ENCODE results near the gene SPATA2L.

Gene SPATA2L, protein sequence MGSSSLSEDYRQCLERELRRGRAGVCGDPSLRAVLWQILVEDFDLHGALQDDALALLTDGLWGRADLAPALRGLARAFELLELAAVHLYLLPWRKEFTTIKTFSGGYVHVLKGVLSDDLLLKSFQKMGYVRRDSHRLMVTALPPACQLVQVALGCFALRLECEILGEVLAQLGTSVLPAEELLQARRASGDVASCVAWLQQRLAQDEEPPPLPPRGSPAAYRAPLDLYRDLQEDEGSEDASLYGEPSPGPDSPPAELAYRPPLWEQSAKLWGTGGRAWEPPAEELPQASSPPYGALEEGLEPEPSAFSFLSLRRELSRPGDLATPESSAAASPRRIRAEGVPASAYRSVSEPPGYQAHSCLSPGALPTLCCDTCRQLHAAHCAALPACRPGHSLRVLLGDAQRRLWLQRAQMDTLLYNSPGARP

DNA sequence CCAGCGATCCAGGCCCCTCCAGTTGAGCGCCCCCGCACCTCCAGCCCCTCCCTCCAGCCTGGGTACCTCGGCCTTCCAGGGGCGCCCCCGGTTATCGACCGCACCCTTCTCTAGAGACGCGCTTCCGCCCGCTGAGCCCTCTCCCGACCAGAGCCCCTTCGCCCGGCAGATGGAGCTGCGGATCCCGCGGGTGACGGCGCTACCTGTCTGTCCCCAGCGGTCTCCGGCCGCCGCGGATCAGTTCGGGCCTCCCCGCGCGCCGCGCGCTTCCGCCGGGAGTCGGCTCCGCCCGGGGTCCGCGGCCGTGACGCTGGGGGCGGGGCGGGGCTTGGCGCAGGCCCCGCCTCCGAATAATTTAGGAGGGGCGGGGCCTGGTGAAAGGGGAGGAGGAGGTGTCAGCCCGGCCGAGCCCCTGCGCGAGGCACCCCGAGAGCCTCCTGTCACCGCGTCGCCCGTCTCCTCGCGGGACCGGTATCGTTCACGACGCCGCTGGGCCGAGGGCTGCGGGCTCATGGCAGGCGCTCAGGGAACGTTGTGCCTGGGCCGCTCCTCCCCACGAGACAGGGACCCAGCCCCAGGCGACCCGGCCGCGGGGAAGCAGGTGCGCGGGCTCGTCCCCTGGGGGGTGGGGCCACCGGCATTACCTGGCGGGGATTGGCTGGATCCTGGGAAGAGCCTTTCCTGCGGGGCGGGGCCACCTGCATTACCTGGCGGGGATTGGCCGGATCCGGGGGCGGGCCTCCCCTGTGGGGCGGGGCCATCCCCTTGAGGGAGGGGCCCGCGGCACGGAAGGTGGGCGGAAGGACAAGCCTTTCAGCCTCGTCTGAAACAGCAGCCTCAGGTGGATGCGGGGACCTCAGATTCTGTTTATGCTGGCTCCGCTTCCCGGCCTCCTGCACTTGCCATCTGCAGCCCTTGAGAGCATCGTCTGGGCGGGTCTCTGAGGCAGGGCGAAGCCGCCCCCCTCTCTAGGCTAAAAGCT is at the start of gene SPATA2L:
Gene SPATA2L (minus strand): TSS at position 281 of the 982 bp plus-strand sequence. CDS start 473 bp downstream, outside the sequence.
- DNase-seq = peak; percentile 95

DNA sequence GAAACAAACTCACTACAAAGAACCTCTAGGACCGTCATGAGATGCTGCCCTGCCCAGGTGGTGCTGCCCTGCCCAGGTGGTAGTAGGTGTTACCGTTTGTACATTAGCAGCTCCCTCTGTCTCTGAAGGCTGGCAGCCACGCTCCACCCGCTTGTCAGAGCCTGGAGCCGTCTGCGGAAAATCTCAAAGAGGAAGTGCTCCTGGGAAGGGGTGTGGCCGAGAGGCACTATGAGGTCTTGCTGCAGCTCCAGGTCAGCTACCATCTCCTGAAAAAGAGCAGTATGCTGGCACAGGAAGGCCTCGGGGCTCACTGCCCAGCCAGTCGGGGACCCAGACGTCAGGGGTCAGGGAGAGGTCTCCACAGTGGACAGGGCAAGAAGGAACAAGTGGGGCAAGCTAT is 48.1 kb upstream of the SPATA2L start:
- DNase-seq = no peak

DNA sequence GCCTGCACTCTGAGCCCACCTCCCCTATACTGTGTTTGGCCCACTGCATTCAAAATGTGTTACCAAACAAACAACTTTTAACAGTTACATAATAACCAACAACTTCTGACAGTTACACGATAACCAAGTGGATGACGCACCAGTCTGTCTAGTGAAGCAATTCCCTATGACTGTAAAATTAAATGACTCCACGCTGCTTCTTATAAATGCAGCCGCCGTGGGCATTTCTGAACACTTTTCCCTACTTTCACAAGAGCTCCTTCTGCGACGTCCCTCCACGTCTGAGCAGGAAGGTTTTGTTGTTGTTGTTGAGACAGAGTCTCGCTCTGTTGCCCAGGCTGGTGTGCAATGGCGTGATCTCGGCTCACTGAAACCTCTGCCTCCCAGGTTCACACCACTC is 47.4 kb upstream of the SPATA2L start:
- DNase-seq = no peak

DNA sequence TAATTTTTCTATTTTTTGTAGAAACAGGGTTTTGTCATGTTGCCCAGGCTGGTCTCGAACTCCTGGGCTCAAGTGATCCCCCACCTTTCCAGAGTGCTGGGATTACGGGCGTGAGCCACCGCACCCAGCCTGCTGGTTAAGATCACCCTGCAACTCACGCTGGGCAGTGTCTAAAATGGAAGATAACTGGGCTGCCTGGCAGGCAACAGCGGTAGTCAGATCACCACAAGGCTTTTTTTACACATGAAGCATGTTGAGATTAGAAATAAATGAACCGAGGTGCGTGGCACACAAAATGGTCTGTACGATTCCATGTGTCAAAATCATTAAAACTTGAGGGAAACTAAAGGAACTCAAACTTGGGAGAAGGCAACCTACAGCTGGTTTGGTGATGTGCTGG is 46.6 kb upstream of the SPATA2L start:
- no peak for DNase-seq

DNA sequence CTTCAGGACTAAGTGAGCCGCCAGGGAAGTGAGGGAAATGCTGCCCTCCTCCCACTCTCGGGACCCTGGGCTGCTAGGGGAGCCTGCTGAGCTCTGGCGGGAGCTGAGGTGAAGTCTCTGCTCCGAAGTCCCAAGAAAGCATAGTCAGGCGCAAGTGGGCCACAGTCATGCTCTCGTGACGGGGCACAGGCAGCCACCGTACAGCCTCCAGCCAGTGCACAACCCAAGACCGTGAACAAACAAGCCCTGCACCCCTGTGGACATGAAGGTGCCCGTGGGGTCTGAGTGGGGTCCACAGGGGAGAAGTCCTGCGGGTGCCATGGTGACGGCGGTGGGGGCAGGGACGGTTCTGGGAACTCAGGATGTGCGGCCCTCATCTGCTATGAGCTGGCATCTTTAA is 44.5 kb upstream of the SPATA2L start:
- DNase-seq = no peak

DNA sequence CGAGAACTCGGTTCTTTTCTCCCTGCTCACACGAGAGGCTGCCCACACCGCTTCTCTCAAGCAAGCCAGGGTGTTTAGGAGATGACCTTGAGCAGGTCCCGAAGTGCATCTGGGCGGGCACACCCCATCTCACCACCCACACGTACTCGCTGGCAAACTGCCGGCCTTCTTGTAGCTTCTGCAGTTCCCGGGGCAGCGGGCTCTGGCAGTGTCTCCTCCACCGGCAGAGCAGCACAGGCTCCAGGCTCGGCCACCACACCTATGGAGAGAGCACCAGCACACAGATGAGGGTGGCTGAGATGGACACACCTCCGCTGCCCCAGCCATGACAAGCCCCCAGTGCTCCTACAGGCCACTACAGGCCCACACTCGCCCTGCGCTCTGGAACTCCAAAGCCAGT is 43.3 kb upstream of the SPATA2L start:
- DNase-seq = no peak

GRCh38 chr16:89742948-89743347 is 41.4 kb upstream of the SPATA2L start:
- no peak for DNase-seq

DNA sequence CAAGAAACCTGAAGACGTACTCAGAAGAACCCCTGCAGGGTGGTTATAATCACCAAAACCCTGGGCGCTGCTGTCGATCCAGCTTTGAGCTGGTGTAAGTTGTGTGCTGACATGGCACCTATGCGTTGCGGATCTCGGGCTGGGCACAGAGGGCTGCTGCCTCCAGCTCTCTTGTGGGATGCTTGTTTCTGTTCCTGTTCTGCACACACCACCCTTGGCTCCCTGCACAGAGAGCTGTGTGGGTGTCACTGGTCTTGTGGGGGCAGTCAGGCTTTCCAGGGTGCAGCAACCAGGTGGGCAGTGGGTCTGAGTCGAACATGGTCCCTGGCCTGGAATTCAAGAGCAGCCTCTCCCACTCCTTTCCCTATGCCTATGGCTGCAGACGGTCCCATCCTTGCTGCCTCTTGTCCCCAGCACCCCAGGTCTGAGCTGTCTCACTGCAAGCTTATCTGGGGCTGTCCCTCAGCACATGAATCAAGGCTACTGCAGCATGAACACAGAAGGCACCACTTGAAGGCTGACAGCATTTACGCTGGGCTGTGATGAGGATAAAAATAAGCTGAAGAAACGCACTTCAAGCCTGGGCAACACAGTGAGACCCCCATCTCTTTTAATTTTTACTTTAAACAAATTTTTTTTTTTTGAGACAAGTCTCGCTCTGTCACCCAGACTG is 40.0 kb upstream of the SPATA2L start:
- no peak for DNase-seq

DNA sequence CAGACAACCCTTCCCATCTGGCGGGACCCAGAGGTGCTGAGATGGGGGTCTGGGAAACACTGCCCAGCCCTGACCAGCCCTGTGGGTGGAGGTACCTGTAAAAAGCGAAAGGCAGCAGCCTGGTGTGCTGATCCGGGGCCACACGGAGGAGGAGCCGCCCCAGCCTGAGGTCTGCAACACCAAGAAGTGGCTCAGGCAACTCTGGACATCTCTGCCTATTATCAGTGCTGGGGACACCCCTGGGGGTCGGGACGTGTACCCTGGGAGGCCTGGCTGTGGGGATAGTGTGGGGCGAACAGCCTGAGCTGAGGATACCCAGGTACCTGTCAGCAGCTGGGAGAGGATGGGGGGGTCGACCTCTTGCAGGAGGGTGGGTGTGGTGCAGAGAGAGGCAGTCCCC is 37.9 kb upstream of the SPATA2L start:
- no peak for DNase-seq

DNA sequence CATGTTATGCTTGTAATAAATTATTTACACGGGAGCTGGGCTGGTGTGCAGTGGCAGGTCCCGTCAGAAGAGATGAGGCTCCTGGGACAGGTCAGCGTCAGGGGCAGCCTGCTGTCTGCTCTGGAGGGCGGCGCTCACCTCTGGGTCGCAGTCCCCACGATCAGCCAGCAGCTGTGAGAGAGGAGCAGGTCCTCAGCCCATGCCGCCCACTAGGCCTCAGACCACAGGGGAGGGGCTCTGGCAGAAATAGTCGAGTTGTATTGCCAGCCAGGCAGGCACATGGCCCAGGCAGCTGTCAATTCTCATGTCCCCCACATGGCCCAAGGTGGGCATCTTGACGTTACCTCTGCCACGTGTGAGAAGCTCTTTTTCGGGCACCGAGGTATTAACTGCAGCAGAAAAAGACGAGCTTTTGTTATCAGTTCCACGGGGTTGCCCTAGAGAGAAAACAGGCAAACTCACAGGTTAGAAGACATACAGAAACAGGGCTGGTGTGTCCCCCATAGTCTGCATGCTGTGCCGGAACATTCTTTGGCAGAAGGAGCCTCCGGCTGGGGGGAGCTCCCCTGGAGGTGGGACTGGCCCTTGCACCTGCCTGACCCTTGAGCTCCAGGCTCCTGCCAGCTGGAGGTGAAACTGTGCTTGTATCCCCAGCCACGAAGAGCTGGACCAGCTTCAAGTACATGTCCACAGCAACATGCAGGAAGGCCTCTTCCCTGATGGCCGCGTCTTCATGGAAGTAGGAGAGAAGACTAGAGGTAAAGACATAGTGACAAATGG is 37.2 kb upstream of the SPATA2L start:
- DNase-seq = no peak

- no peak for DNase-seq
Observed at GRCh38 chr16:89738072-89738377, 36.5 kb upstream of the SPATA2L start.

DNA sequence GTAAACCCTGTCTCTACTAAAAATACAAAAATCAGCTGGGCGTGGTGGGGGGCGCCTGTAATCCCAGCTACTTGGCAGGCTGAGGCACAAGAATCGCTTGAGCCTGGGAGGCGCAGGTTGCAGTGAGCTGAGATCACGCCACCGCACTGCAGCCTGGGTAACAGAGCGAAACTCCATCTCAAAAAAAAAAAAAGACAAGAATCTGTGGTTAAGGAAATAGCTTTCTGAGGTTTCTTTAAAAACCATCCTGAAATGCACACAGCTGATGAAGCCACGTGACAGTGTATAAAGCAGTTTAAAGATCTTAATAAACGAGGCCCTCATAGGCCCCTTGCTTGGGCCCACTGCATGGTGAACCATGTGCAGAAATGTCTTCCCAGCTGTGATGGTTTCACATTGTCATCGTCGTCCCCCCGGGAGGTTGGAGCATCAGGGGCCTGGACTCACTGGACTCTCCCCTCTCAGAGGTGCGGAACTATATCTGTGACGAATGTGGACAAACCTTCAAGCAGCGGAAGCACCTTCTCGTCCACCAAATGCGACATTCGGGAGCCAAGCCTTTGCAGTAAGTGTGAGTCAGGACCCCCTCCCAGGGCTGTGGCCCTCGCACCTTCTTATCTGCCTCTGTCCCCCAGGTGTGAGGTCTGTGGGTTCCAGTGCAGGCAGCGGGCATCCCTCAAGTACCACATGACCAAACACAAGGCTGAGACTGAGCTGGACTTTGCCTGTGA is 36.0 kb upstream of the SPATA2L start:
- DNase-seq = no peak

DNA sequence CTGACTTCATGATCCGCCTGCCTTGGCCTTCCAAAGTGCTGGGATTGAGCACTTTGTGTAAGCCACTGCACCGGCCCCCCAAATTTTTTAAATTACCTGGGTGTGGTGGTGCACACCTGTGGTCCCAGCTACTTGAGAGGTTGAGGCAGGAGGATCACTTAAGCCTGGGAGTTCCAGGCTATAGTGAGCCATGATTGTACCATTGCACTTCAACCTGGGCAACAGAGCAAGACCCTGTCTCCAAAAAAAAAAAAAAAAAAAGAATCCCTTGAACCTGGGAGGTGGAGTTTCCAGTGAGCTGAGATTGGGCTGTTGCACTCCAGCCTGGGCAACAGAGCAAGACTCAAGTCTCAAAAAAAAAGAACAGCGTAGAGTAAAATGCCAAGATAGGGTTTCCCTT is 35.0 kb upstream of the SPATA2L start:
- DNase-seq = no peak

DNA sequence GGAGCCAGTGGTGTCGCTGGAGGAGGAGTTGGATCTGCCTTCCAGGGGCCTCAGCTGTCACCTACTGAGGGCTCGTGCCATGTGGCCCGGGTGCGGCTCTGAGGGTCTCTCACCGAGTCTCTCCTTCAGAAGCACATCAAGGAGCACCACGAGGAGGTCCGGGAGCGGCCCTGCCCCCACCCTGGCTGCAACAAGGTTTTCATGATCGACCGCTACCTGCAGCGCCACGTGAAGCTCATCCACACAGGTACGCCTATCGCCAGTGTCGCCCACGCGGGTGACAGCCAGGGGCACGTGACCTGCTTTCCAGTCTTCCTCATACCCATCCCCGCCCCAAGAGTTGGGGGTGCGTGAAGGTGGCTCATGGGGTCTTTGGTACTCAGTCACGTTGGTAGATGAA is 32.3 kb upstream of the SPATA2L start:
- DNase-seq = no peak

- no peak for DNase-seq
Observed at GRCh38 chr16:89733322-89733721, 31.8 kb upstream of the SPATA2L start.

- no peak for DNase-seq
Observed at GRCh38 chr16:89732918-89733242, 31.4 kb upstream of the SPATA2L start.

DNA sequence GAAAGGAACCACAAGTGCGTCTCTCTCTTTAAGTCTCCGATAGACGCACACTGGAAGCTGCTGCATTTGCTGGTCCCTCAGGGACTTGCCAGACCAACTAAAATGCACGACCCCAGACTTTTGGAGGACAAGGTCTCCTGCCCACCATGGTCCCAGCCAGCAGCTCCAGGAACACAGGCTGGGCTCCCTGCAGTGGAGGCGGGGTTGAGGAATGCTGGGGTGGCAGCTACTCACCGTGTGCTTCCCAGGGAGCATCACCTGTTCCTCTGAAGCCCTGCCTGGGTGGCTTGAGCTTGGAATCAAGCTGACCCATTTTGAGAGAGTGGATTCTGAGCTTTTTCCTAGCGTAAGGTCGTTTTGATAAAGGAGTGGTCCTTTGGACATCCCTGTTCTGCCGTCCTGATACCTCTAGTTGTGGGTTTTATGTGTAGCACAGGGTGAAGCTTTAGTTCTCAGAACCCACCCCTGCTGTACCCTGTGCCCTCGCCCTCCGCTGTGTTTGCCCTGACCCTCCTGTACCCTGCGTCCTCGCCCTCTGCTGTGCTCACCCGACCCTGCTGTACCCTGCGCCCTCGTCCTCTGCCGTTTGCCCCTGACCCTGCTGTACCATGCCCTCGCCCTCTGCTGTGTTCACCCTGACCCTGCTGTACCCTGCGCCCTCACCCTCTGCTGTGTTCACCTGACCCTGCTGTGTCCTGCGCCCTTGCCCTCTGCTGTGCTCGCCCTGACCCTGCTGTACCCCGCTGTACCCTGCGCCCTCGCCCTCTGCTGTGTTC is 30.8 kb upstream of the SPATA2L start:
- no peak for DNase-seq

- DNase-seq = no peak
Observed at GRCh38 chr16:89730610-89731234, 29.2 kb upstream of the SPATA2L start.

DNA sequence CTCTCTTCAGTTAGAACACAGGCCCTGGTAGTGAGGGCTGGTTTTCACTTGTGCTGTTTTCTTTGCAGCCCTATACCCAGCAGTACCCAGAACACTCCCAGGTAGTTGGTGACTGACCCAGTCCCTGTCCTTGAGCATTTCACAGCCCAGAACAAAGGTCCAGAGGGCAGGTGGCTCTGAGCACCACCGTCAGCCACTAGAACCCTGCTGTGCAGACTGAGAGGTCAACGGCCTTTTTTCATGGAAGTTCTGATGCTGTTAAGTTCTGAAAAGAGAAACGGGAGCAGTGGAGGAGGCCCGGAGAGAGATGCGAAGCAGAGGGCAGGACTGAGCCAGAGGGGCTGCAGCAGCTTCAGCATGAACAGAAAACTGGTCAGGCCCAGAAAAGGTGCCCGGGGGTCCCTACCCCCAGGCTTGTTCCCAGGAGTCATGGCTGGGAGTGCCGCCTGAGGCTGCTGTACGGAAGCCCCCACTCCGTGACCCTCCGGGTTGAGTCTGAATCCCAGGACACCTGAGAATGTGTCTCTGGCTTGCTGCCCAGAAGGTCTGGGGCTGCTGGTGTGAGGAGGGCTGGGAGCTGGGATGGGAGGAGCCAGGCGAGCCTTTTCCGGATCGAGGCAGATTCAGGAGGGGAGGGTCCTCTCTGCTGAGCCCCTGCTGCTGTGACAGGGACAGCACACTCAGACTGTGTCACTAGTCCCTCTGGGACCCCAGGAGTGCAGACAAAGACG is 28.5 kb upstream of the SPATA2L start:
- peak; percentile 29 for DNase-seq

DNA sequence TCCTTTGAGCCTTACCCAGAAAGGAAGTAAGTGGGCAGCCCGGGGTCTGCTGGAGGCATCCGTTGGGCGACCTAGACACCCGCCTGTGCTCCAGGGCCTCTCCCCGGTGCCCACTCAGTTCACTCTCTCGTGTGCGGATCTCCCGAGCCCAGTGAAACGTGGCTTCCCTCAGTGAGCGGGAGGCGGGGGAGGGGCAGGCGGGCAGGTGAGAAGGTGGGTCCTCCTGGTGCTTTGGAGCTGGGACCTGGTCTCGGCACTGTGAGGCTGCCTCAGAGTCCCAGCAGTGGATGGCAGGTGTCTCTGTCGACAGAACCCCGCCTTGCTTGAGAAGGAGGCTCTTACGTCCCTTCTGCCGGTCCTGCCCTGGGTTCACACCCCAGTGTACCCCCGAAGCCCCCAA is 27.8 kb upstream of the SPATA2L start:
- no peak for DNase-seq
